ENCODE measurements around the gene PDGFA.

The PDGFA gene

GRCh38 chr7:454356-455109 lies 65.1 kb downstream of the PDGFA start:
- H3K4me3 ChIP-seq (ENCODE audit: low read depth, low read length), result no peak overlapping the region
- TF ChIP-seq CTCF (conservative IDR thresholded peaks at IDR 0.05; ENCODE audit: low read depth, low read length), result no peak
- no peak for DNase-seq (ENCODE audit: low read depth)

GRCh38 chr7:453597-454306 lies 65.9 kb downstream of the PDGFA start:
- DNase-seq (ENCODE audit: low read depth), result no peak
- no peak for TF ChIP-seq CTCF (conservative IDR thresholded peaks at IDR 0.05; ENCODE audit: low read depth, low read length)
- H3K4me3 ChIP-seq (ENCODE audit: low read depth, low read length), result no peak overlapping the region

GRCh38 chr7:452791-453455 lies 66.7 kb downstream of the PDGFA start:
- H3K4me3 ChIP-seq (ENCODE audit: low read depth, low read length), result no peak overlapping the region
- no peak for DNase-seq (ENCODE audit: low read depth)
- TF ChIP-seq CTCF (conservative IDR thresholded peaks at IDR 0.05; ENCODE audit: low read depth, low read length), result no peak

- DNase-seq (ENCODE audit: low read depth), result peak; percentile 79
- TF ChIP-seq CTCF (conservative IDR thresholded peaks at IDR 0.05; ENCODE audit: low read depth, low read length), result no peak
- H3K4me3 ChIP-seq (ENCODE audit: low read depth, low read length), result no peak overlapping the region
Observed at GRCh38 chr7:452226-452751, 67.4 kb downstream of the PDGFA start.

- no peak for TF ChIP-seq CTCF (conservative IDR thresholded peaks at IDR 0.05; ENCODE audit: low read depth, low read length)
- no peak for DNase-seq (ENCODE audit: low read depth)
- no peak overlapping the region for H3K4me3 ChIP-seq (ENCODE audit: low read depth, low read length)
Observed at GRCh38 chr7:451255-452225, 68.1 kb downstream of the PDGFA start.

- no peak for DNase-seq (ENCODE audit: low read depth)
Observed at GRCh38 chr7:450741-451140, 68.9 kb downstream of the PDGFA start.

More at GRCh38 chr7:450741-451140, 68.9 kb downstream of the PDGFA start:
- TF ChIP-seq CTCF (conservative IDR thresholded peaks at IDR 0.05; ENCODE audit: low read depth, low read length), result no peak
- no peak overlapping the region for H3K4me3 ChIP-seq (ENCODE audit: low read depth, low read length)
